Measurements from ENCODE around the gene SFTA2. TPM values are rescaled to one million over a fixed set of nuclear protein-coding genes. Genes with fewer than 3 reads are reported as not detected.

The SFTA2 gene
- total and polyA plus RNA-seq, 2 of the 8 experiments (the other 6 are each of a cell fraction or from before 2014, with no cell fraction given): not detected

DNA sequence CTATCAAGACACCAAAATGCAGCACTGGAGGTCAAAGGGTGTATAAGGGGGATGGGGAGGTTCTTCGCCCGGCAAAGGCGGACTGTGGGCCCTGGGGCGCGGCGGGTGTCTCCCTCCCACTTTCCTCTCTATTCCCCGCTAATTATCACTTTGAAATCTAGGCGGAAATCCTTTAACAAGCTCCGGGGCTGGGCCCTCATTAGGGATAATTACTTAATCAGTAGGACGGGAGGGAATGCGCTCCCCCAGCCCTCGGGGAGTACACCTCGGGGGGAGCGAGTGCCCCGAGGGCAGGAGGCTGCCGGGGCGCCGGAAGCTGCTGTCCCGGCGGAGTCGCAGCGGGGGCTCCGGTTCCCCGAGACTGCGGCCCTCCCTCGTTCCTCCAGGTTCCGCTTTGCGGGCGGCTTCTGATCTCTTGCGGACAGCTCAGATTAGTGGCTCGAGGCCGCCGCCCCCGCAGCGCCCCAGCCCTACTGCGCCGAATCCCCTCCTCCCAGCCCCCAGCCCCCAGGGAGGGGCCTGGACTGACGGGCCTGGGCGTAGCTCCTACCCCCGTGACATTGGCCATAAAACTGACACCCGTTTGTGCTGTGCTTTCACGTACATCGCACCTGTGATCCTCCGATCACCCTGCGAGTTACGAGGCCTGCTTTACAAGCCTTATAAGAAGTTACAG lies 23.5 kb upstream of the SFTA2 start (continued):
- TF ChIP-seq RNF2 (IDR thresholded peaks at IDR 0.05; ENCODE audit: borderline replicate concordance, low read depth, low read length, missing control alignments, poor library complexity, severe bottlenecking) (no peak), RBBP5 (IDR thresholded peaks at IDR 0.05; ENCODE audit: borderline replicate concordance, low read depth, low read length) (no peak), KDM1A (IDR thresholded peaks at IDR 0.05; ENCODE audit: borderline replicate concordance, low read length) (no peak), BACH1 (IDR thresholded peaks at IDR 0.05; ENCODE audit: low read length) (no peak), CBX5 (IDR thresholded peaks at IDR 0.05; ENCODE audit: low read depth, low read length) (no peak), POU5F1 (IDR thresholded peaks at IDR 0.05; ENCODE audit: low read depth, low read length) (no peak), NANOG (IDR thresholded peaks at IDR 0.05; ENCODE audit: insufficient read depth, low read depth, low read length, poor library complexity, severe bottlenecking) (no peak), NRF1 (IDR thresholded peaks at IDR 0.05; ENCODE audit: low read depth, low read length) (no peak), PHF8 (conservative IDR thresholded peaks at IDR 0.05; ENCODE audit: low read depth, low read length) (0 out of 2 replicates have a peak, but pooled peaks have one; percentile 47)
- TF ChIP-seq, protein P1, sequence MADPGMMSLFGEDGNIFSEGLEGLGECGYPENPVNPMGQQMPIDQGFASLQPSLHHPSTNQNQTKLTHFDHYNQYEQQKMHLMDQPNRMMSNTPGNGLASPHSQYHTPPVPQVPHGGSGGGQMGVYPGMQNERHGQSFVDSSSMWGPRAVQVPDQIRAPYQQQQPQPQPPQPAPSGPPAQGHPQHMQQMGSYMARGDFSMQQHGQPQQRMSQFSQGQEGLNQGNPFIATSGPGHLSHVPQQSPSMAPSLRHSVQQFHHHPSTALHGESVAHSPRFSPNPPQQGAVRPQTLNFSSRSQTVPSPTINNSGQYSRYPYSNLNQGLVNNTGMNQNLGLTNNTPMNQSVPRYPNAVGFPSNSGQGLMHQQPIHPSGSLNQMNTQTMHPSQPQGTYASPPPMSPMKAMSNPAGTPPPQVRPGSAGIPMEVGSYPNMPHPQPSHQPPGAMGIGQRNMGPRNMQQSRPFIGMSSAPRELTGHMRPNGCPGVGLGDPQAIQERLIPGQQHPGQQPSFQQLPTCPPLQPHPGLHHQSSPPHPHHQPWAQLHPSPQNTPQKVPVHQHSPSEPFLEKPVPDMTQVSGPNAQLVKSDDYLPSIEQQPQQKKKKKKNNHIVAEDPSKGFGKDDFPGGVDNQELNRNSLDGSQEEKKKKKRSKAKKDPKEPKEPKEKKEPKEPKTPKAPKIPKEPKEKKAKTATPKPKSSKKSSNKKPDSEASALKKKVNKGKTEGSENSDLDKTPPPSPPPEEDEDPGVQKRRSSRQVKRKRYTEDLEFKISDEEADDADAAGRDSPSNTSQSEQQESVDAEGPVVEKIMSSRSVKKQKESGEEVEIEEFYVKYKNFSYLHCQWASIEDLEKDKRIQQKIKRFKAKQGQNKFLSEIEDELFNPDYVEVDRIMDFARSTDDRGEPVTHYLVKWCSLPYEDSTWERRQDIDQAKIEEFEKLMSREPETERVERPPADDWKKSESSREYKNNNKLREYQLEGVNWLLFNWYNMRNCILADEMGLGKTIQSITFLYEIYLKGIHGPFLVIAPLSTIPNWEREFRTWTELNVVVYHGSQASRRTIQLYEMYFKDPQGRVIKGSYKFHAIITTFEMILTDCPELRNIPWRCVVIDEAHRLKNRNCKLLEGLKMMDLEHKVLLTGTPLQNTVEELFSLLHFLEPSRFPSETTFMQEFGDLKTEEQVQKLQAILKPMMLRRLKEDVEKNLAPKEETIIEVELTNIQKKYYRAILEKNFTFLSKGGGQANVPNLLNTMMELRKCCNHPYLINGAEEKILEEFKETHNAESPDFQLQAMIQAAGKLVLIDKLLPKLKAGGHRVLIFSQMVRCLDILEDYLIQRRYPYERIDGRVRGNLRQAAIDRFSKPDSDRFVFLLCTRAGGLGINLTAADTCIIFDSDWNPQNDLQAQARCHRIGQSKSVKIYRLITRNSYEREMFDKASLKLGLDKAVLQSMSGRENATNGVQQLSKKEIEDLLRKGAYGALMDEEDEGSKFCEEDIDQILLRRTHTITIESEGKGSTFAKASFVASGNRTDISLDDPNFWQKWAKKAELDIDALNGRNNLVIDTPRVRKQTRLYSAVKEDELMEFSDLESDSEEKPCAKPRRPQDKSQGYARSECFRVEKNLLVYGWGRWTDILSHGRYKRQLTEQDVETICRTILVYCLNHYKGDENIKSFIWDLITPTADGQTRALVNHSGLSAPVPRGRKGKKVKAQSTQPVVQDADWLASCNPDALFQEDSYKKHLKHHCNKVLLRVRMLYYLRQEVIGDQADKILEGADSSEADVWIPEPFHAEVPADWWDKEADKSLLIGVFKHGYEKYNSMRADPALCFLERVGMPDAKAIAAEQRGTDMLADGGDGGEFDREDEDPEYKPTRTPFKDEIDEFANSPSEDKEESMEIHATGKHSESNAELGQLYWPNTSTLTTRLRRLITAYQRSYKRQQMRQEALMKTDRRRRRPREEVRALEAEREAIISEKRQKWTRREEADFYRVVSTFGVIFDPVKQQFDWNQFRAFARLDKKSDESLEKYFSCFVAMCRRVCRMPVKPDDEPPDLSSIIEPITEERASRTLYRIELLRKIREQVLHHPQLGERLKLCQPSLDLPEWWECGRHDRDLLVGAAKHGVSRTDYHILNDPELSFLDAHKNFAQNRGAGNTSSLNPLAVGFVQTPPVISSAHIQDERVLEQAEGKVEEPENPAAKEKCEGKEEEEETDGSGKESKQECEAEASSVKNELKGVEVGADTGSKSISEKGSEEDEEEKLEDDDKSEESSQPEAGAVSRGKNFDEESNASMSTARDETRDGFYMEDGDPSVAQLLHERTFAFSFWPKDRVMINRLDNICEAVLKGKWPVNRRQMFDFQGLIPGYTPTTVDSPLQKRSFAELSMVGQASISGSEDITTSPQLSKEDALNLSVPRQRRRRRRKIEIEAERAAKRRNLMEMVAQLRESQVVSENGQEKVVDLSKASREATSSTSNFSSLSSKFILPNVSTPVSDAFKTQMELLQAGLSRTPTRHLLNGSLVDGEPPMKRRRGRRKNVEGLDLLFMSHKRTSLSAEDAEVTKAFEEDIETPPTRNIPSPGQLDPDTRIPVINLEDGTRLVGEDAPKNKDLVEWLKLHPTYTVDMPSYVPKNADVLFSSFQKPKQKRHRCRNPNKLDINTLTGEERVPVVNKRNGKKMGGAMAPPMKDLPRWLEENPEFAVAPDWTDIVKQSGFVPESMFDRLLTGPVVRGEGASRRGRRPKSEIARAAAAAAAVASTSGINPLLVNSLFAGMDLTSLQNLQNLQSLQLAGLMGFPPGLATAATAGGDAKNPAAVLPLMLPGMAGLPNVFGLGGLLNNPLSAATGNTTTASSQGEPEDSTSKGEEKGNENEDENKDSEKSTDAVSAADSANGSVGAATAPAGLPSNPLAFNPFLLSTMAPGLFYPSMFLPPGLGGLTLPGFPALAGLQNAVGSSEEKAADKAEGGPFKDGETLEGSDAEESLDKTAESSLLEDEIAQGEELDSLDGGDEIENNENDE (IDR thresholded peaks at IDR 0.05; ENCODE audit: insufficient replicate concordance, low read length): no peak
